HG03103 (cell line): ENCODE measurements around the gene SRSF12.
"Not testable (repeated sequence)": the region's sequence is repeated elsewhere in the genome, so short reads cannot be mapped to it uniquely, and the experiment has no call there.

Source experiments
- ATAC-seq: cut with Tn5 transposase; IDR thresholded peaks from one replicate; pipeline ENCODE4 v1.9.1; 2021; ENCODE audit warnings: low read depth; ENCODE audit not compliant: unreplicated experiment

The SRSF12 gene

GRCh38 chr6:89079511-89080234 lies 38.2 kb downstream of the SRSF12 start:
- ATAC-seq: no peak

GRCh38 chr6:89073840-89074239 lies 44.0 kb downstream of the SRSF12 start:
- ATAC-seq: no peak

- ATAC-seq: no peak
Measured at GRCh38 chr6:89073014-89073620, 44.8 kb downstream of the SRSF12 start.

GRCh38 chr6:89071036-89071435 lies 46.8 kb downstream of the SRSF12 start:
- no peak for ATAC-seq

- ATAC-seq: no peak
Measured at GRCh38 chr6:89069536-89070163, 48.2 kb downstream of the SRSF12 start.

- ATAC-seq: no peak
Measured at GRCh38 chr6:89068695-89069094, 49.2 kb downstream of the SRSF12 start.

- no peak for ATAC-seq
Measured at GRCh38 chr6:89067796-89068195, 50.1 kb downstream of the SRSF12 start.

GRCh38 chr6:89066940-89067646 lies 50.8 kb downstream of the SRSF12 start:
- no peak for ATAC-seq

- not testable (repeated sequence) for ATAC-seq
Measured at GRCh38 chr6:89066121-89066520, 51.8 kb downstream of the SRSF12 start.

- ATAC-seq: not testable (repeated sequence)
Measured at GRCh38 chr6:89064931-89065330, 52.9 kb downstream of the SRSF12 start.

GRCh38 chr6:89063881-89064280 lies 54.0 kb downstream of the SRSF12 start:
- ATAC-seq: no peak

GRCh38 chr6:89059227-89059626 lies 58.6 kb downstream of the SRSF12 start:
- ATAC-seq: no peak

- no peak for ATAC-seq
Measured at GRCh38 chr6:89058627-89059026, 59.2 kb downstream of the SRSF12 start.

- no peak for ATAC-seq
Measured at GRCh38 chr6:89057759-89058158, 60.1 kb downstream of the SRSF12 start.

- no peak for ATAC-seq
Measured at GRCh38 chr6:89054208-89054607, 63.7 kb downstream of the SRSF12 start.

- ATAC-seq: no peak
Measured at GRCh38 chr6:89051676-89052075, 66.2 kb downstream of the SRSF12 start.

GRCh38 chr6:89050697-89051096 lies 67.2 kb downstream of the SRSF12 start:
- ATAC-seq: no peak

GRCh38 chr6:89050155-89050554 lies 67.7 kb downstream of the SRSF12 start:
- no peak for ATAC-seq

- ATAC-seq: no peak
Measured at GRCh38 chr6:89048985-89049384, 68.9 kb downstream of the SRSF12 start.

GRCh38 chr6:89048288-89048923 lies 69.5 kb downstream of the SRSF12 start:
- no peak for ATAC-seq

GRCh38 chr6:89047473-89047872 lies 70.4 kb downstream of the SRSF12 start:
- no peak for ATAC-seq
